Measurements from ENCODE around the gene GATC.

GATC gene, protein sequence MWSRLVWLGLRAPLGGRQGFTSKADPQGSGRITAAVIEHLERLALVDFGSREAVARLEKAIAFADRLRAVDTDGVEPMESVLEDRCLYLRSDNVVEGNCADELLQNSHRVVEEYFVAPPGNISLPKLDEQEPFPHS

DNA sequence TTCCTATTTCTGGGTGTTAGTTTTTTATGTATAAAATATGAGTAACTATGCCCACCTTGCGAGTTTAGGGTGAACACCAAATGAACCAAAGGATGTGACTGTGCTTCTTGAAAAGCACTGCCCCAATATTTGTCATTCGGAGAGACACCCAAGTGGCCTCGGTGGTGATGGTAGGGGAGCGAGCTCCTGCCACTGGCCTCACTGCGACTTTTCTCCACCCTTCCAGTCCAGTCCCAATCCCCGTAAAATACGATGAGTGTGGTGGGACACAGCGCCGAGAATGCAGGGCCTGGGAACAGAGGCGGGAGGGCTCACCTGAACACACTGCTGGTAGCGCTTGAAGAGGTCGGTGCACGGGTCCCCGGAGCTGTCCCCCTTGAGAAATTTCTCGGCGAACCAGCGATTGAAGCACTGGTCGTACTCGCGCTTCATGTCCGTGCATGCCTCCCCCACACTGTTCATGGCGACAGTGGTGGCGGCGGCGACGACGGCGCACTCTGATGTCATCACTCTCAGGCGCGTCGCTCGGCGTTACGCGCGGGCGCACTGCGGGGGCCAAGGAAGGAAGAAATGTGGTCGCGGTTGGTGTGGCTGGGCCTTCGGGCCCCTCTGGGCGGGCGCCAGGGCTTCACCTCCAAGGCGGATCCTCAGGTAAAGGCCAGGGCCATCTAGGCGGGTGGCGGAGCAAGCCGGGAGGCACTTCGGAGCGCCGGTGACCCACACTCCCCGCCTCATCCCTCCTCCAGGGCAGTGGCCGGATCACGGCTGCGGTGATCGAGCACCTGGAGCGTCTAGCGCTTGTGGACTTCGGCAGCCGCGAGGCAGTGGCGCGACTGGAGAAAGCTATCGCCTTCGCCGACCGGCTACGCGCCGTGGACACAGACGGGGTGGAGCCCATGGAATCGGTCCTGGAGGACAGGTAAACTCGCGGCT lies at the start of gene GATC, which contains the start of gene TRIAP1:
Gene GATC (plus strand): TSS at position 534 of the 933 bp plus-strand sequence. CDS start 37 bp downstream, at position 571.
Gene TRIAP1 (minus strand): TSS at position 474 of the 933 bp plus-strand sequence. CDS start 12 bp downstream, at position 462.
- peak; percentile 71 for DNase-seq (ENCODE audit: low read depth)

DNA sequence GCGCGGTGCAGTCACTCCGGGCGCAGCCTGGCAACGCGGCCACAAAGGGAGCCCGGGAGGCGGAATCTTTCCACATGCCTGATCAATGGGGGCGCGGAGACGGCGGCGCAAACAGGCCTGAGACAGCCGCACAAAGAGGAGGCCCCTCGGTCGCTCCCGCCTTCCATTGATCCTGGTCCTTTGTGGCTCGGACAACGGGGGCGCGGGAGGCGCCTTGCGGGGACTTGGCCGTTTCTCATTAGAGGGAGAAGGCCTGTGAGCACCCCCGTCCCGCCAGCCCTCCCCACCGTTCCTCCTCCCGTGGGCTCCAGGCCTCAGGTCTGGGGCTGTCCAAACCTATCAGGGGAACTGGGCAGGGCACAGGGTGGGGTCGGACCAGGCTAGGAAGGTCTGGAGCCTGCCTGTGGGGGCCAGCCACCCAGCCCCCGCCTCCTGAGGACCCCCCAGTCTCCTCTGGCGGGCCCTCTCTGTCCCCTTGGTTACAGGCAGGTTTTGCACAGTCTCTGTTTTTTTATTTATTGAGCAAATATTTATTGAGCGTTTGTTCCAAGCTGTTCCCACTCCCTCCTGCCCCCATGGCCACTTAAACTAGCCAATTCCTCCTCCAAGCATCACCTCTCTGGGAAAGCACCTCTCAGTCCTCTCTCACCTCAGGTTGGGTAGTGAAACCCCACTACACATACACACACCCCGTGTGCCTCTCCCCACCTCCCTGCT lies 48.3 kb upstream of the GATC start:
- DNase-seq (ENCODE audit: low read depth), result no peak

DNA sequence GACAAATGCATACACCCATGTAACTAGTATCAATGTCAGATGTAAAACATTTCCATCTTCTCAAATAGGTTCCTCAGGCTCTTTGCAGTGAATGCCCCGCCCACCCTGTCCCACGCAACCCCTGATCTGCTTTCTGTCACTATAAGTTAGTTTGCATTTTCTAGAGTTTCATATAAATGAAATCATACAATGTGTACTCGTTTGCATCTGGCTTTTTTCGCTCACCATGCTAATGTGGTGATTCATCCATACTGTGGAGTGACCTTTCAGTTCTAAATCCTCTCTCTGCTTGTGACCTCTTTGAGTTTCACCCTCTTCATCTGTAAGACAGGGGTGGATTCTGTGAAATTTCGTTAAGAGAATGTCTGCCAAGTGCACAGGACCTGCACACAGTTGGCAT lies 46.7 kb upstream of the GATC start:
- DNase-seq (ENCODE audit: low read depth), result peak; percentile 83

DNA sequence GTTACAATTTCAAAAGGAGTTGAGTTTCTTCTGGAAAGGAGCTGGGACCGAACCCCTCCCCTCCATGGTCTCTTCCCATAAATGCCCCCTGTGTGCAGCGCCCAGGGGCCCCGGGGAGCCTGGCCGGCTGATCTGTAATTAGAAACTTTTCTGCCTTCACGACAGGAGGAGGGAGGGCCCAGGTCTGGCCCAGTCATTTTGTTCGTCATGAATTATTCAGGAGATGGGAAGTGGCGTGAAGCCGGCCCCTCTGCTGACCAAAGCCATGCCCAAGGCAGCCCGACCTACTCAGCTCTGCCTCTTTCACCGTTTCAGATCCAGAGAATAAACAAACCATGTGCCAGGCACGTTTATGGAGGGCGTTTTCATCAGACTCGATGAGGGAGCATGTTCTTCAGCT lies 44.0 kb upstream of the GATC start:
- no peak for DNase-seq (ENCODE audit: low read depth)

DNA sequence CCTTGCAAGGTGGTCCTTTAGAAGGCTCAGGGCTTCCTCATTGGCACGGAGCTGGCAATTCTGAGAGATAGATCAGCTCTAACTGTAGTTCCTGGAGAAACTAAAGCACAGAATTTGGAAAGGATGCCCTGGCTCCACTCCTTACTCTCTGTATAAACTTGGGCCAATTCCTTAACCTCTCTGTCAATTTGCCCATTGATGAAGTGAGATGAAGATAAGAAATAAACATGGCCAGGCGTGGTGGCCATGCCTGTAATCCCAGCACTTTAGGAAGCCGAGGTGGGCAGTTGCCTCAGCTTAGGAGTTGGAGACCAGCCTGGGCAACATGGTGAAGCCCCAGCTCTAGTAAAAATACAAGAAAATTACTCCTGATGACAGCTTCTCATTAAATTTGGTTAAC lies 42.4 kb upstream of the GATC start:
- no peak for DNase-seq (ENCODE audit: low read depth)

DNA sequence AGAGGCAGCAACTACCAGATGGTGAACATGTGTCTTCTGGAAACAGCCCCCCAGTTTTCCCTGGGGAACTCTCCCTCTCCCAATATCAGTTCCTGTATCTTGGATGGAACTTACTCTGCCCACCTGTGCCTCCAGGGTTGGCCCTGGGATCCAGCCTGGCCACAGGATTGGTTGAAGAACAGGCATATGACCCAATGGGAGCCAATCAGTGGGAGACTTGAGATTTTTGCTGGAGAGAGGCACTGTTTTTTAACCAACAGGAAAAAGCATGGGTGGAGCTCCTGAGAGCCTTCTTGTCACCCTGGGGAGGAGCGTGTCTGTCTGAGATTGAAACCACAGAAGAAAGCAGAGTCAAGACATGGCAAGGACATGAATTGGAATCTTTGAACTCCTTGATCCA lies 42.0 kb upstream of the GATC start:
- no peak for DNase-seq (ENCODE audit: low read depth)

DNA sequence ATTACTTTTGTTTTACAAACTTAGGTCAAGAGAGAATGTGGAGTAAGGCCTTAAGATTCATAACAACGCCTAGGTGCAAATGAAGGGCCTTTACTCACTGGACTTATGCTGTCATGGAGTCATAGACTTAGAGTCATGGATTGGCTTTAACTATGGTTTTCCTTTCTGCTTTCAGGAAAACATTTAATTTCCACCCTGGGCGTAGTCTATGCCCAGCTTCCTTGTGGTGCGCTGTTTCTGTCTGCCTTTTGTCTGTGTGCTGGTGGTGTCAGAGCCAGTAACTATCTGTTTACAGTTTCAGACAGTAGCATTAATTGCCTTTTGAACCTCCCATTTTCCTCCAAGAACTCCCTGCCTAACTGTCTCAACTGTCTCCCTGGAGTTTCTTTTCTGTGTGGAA lies 40.2 kb upstream of the GATC start:
- no peak for DNase-seq (ENCODE audit: low read depth)

DNA sequence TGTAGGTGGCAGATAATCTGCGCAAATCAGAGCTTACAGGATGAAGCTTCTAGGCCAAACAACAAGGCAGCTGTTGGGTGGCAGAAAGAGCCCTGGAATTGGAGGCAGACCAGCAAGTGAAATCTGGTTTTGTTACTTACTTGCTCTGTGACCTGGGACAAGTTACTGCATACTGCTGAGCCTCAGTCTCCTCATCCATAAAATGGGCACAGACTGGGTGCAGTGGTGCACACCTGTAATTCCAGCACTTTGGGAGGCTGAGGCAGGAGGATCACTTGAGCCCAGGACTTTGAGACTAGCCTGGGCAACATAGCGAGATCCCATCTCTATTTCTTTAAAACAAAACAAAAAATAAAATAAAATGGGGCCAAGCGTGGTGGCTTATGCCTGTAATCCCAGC lies 39.7 kb upstream of the GATC start:
- DNase-seq (ENCODE audit: low read depth), result no peak

DNA sequence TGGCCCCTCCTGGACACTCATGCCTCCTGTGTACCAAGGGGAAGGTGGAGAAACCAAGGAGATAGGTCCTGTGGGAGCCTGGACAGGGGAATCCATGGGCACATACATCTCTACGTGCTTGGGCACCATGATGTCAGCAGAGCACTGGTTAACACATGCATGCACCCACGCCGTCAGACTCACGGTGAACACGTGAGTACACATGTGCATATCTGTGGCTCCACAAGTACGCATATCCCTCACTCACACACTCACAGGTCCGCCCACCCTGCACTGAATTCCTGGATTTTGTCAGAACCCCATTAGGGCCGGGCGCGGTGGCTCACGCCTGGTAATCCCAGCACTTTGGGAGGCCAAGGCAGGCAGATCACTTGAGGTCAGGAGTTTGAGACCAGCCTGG lies 37.5 kb upstream of the GATC start:
- no peak for DNase-seq (ENCODE audit: low read depth)

DNA sequence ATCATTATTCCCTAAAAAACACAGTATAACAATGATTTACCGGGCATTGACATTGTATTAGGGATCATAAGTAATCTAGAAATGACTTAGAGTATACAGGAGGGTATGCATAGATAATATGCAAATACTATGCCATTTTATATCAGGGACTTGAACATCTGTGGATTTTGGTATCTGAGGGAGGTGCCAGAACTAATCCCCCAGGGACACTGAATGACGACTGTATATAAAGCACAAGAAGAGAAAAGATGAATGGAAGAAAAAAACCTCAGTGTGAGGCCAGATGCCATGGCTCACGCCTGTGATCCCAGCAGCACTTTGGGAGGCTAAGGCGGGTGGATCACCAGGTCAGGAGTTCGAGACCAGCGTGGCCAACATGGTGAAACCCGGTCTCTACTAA lies 33.8 kb upstream of the GATC start:
- no peak for DNase-seq (ENCODE audit: low read depth)

DNA sequence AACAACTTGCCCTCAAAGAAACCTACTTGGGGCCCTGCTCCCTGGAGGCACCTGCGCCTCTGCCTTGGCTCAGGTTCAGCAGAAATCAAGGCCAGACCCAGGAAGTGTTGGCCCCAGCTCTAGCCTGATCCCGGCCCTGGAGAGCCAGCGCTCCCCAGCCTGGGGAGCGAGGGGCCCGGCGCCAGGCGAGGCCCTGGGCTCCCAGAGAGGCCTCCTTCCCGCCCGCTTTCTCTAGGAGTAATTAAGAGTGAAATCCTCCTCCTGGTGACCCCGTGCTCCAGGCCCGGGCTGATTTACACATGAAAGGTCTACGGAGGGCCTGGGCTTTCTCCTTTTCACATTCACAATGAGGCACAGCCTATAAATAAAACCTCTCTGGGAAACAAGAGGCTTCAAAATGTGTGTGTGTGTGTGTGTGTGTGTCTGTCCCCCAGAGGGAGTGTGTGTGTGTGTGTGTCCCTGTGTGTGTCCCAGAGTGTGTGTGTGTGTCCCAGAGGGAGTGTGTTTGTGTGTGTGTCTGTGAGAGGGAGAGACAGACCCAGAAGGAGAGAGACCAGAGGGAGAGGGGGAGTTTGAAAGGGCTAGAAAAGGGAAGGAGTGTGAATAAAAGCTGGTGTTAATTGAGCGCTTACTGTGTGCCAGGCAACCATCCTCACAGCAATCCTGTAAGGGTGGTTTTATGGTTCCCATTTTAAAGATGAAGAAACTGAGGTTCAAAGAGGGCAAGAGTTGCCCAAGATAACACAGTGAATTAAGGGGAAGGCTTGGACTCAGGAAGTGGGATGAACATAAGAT lies 32.1 kb upstream of the GATC start:
- no peak for DNase-seq (ENCODE audit: low read depth)

DNA sequence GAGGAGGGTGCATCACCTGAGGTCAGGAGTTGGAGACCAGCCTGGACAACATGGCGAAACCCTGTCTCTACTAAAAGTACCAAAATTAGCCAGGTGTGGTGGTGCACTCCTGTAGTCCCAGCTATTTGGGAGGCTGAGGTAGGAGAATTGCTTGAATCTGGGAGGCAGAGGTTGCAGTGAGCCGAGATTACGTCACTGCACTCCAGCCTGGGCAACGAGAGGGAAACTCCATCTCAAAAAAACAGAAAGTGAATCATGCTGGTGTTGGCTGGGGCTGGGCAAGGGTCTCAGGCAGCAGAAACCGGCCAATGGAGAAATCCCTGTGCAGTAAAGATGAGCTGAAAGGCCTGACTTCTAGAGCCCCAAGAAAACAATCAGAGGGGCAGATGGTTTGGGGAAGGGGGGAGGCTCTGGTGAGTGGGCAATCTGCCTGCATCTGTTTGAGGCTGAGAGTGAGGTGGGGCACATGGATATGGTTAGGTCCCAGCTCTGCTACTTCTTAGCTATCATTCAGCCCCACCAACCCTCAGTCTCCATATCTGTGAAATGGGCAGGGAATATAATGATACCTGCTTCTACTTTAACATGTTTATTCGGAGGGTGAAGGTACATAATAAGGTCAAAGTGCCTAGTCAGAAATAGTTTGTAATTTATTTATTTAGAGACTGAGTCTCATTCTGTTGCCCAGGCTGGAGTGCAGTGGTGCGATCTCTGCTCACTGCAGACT lies 29.6 kb upstream of the GATC start:
- no peak for DNase-seq (ENCODE audit: low read depth)

DNA sequence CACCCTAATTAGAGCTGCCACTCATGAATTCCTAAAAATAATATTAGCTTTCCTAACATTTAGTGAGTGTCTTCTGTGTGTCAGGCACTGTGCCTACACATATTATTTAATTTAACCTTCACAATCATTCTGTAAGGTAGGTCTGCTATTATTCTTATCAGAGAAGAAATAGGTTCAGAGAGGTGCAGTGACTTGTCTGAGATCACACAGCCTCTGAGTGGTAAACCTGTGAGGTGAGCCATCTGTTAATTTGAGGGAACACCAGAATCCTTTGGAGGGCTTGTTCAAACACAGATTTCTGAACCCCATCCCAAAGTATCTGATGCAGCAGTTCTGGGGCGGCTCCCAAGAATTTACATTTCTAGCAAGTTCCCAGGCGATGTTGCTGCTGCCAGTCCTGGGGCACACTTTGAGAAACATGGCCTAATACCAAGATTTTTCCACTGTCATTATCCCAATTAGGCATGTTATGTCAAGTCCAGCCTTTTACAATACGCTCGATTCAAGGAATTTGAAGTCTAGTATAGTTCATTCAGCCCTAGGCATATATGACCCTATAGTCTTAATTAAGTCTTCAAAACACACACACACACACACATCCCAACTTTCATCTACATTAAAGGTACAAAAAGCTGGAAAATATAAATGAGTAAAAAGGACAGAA lies 28.2 kb upstream of the GATC start:
- DNase-seq (ENCODE audit: low read depth), result no peak

DNA sequence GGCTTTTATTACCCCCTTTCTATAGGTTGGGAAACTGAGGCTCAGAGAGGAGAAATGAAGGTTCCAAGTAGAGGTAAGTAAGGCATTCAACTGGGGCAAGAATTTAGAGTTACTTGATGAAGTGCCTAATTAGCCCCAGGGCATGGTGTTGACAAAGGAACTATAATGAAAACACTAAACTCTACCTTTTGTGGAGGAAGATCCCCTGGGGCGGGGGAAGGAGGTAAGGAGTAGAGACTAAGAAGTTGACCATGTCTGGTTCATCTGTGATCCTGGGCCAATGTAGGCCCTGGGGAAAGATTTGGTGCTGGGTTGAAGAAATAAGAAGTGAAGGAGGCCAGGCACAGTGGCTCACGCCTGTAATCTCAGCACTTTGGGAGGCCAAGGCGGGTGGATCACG lies 24.5 kb upstream of the GATC start:
- no peak for DNase-seq (ENCODE audit: low read depth)

DNA sequence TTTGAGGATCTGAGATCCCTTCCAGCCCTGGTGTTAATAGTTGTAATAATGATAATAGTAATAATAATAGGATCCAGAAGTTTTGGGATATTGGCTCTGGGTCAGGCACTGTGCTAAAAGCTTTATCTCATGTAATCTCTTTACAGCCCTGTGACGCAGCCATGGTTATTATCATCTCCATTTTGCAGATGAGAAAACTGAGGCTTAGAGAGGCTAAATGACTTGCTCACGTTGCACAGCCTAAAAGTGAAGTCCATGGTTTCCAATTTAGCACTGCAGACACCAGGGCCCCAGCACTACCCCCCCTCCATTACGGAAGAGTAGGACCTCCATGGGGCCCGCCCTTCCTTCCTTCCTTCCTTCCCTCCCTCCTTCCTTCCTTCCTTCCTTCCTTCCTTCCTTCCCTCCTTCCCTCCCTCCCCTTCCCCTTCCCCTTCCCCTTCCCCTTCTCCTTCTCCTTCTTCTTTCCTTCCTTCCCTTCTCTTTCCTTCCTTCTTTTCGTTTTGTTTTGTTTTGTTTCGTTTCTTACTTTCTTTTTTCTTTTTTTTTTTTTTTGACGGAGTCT lies 23.3 kb upstream of the GATC start:
- DNase-seq (ENCODE audit: low read depth), result no peak

DNA sequence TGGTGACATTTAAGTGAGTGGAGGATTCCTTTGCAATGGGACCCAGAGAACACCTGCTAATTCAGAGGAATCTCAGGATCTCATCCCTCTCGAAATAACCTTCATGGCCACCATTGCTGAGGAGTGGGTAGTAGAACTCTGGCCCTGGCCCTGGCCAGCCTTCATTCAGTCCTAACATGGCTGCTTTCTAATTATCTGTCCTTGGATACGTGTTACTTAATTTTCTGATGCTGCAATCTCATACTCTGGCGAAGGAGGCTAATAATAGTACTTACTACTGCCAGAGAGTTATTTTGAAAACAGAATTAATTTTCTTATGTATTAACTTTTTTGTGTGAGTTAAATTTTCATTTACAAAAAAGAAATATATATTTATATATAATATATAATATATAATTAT lies 20.4 kb upstream of the GATC start:
- no peak for DNase-seq (ENCODE audit: low read depth)

DNA sequence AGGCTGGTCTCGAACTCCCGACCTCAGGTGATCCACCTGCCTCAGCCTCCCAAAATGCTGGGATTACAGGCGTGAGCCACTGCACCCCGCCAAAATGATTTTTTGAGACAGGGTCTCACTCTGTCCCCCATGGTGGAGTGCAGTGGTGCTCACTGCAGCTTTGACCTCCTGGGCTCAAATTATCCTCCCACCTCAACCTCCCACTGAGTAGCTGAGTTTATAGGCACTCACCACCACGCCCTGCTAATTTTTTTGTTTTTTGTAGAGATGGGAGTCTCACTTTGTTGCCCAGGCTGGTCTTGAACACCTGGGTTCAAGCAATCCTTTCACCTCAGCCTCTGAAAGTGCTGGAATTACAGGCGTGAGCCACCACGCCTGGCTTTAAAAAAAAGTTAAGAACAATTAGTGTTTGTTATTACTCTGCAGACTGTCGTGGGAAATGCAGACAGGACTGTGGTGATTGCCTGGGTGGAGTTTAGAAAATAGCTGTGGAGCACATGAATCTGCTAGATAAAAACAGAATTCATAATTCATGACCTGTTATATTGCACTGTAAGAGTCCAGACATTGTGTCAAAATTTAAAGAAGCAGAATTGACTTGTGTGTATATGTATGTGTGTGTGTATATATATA lies 17.5 kb upstream of the GATC start:
- no peak for DNase-seq (ENCODE audit: low read depth)

DNA sequence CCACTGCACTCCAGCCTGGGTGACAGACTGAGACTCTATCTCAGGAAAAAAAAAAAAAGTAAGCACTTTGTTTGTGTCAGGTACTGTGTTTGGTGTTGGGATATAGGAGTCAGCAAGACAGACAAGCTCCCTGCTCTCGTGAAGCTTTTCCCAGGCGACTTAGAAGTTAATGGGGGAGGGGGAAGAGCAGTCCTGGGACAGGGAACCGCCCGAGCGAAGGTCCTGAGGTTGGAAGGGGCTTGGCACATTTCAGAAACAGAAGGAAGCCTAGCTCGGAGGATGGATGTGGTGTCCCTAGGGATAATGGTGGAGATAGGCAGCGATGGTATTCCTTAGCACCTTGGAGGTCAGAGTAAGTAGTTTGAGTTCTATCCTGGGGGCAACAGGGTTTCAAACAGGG lies 16.9 kb upstream of the GATC start:
- DNase-seq (ENCODE audit: low read depth), result no peak

DNA sequence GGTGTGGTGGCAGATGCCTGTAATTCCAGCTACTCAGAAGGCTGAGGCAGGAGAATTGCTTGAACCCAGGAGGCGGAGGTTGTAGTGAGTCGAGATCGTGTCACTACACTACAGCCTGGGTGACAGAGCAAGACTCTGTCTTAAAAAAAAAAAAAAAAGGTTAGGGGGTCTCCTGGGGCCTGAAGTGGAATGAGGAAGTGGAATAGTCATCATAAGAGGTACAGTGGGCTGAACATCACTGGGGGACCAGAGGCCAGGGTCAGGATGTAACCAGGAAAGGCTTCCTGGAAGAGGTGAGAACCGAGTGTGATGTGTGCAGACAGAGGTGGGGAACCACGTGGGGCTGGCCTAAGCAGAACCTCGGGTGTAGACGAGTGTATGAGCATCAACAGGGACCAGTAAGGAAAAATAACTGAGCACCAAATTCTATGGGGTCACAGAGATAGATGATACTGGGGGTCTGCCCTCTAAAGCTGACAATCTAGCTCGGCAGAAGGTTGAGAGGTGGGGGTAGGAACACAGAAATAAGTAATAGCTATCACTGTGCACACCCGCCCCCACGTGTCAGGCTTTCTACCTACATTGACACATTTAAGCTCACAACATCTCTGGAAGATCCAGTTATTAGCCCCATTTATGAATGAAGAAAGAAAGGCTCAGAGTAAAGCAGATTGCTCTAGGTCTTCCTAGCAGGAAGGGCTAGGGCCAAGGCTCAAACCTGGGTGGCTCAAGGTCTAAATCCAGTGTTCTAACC lies 13.3 kb upstream of the GATC start:
- no peak for DNase-seq (ENCODE audit: low read depth)

Measured in iris pigment epithelial cell (primary cell).